GM19397 (cell line): ENCODE measurements around the gene CLIC3.
"Not testable (repeated sequence)": the region's sequence is repeated elsewhere in the genome, so short reads cannot be mapped to it uniquely, and the experiment has no call there.

Experiments used
- ATAC-seq: cut with Tn5 transposase; IDR thresholded peaks from one replicate; pipeline ENCODE4 v1.9.1; 2021; ENCODE audit warnings: mild to moderate bottlenecking, moderate library complexity; ENCODE audit not compliant: unreplicated experiment

The CLIC3 gene

DNA sequence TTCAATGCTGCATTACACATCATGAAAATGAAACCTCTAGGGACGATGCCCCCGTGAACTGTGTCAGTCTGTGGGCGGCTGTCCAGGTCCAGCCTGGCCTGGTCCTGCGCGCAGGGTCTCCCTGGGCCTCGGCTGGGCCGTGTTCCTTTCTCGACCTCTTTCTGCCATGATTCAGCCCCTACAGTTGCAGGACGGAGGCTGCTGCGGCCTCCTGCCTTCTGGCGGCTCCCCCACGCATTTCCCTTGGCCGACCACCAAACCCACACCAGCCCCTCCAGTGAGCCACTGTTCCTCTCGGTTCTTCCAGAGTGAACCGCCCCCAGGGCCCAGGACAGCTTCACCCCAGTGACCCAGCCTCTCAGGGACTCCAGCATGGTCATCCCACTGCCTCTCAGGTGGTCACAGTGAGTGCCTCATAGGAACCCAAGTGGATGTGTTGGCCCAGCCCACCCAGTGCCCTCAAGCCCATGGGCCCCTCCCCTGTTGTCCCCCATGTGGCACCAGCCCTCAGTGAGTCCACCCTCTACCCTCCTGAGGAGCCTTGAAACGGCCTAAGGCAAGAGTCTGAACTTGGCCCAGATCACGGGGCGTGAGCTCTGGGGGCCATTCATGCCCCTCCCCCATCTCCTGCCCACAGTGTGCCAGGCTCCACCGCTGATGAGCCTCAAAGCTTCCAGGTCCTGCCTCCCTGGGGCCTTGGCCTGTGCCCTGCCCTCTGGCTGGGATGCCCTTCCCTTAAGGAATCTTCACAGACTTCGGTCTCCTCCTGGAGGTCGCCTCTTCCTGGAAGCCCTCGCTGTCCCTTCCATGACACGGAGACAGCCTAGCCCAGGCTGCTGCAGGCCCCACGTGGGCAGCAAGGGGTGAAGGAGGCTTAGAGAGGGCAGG is 10.0 kb upstream of the CLIC3 start:
- ATAC-seq = no peak

DNA sequence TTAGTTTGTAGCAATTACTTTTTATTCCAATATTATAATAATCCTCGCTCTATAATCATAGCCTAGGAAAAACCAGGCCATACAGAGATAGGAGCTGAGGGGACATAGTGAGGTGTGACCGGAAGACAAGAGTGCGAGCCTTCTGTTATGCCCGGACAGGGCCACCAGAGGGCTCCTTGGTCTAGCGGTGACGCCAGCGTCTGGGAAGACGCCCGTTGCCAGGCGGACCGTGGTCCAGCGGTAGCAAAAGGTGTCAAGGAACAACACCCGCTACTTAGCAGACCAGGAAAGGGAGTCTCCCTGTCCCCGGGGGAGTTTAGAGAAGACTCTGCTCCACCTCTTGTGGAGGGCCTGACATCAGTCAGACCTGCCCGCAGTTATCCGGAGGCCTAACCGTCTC is 7.9 kb upstream of the CLIC3 start:
- ATAC-seq = not testable (repeated sequence)

DNA sequence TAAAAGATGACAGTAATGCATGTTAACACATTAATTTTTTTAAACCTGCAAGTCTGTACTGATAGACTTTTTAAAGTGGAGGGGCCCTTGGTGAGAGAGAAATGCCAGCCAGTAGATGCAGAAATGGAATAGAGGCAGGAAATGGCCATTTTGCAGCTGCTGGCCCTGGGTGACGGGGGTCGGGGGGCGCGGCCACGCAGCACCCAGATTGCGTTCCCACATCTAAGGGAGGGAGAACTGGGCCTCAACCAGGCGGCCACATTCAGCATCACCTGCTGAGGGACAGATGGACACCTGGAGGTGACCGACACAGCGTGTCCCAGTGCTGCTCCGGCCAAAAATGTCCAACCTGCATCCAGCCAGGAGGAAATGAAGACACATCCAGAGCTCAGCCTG is 6.3 kb upstream of the CLIC3 start:
- ATAC-seq = no peak

DNA sequence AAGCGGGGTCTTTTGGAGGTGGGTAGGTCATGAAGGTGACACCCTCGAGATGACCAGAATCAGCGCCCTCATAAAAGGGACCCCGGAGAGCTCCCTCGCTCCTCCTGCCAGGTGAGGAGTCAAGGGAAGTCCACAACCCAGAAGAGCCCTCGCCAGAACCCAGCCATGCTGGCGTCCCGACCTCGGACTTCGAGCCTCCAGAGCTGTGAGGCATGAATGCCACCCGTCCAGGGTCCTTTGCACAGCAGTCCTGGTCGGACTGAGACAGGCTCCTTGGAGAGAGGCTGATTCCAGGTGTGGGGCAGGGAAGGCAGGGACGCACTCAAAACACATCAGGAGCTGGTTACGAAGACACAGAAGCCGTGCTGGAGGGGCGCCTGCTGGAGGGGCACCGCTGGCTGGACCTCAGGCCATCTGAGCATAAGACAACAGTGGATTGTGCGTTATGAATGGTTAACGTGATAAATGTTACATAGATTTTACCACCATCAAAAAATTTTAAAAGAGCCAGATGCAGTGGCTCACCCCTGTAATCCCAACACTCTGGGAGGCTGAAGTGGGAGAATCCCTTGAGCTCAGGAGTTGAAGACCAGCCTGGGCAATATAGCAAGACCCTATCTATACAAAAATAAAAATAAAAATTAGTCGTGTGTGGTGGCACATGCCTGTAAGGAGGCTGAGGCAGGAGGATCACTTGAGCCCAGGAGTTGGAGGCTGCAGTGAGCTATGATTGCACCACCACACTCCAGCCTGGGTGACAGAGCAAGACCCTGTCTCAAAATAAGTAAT is 5.7 kb upstream of the CLIC3 start:
- ATAC-seq = no peak

DNA sequence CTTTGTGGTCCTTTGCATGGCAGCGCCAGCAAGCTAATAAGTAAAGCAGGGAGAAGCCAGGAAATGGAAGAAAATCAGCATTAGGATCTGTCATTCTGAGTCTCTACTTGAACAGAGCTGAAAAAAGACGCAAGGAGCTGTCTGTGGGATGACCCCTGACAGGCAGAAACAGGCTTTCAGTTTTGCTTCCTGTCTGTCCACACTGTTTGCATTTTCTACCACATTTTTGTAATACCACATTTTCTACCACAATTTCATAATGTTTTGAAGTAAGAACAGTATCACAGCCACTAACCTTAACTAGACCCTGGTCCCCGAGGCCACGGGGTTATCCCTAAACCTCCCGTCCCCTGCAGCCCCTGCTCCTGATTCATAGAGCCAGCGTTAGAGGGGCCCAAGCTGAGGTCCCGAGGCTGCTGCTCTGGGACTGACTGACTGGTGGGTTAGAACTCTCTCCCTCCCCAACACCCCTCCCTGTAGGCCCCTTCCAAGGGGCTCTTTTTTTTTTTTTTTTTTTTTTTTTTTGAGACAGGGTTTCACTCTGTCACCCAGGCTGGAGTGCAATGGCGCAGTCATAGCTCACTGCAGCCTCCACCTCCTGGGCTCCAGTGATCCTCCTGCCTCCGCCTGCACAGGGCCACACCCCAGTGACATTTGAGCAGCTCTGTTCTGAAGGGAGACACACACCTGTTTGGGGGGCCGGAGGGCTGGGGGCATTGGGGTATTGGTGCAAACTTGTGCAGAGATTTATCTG is 4.0 kb upstream of the CLIC3 start:
- ATAC-seq = peak; percentile 60

DNA sequence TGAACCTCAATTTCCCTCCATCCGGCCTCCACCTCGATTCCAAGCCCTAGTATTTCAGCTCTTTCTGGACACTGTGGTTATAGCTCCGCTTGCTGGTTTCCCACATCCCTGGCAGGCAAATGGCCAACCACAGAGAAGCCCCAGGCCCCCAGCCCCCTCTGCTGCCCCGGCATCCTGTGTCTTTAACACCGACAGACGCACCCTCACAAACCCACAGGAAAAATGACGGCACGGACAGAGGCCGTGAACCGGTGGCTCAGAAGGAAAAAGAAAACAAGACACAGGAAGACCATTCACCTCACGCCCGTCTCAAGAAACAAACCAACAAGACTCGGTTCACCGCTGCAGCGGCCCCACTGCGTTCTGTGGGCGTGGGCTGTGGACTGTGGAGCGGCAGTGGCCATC is 1.5 kb upstream of the CLIC3 start:
- no peak for ATAC-seq

DNA sequence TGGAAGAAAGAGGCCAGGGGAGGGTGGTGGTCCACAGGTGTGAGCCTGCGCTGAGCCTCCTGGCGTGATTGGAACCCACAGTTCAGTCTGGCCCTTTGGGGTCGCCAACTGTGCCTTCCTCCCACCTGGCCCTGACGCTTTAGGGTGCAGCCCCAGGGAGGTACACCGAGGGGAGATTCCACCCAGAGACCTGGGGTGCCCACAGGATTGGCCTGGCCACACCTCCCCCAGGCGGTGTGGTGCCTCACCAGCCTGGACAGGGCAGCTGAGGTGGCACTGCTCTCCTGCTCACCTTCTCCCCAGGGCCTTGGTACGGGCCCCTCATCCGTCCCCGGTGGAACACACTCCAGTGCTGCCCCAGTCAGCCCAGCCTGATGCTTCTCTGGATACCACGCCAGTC is 1.0 kb upstream of the CLIC3 start:
- no peak for ATAC-seq

DNA sequence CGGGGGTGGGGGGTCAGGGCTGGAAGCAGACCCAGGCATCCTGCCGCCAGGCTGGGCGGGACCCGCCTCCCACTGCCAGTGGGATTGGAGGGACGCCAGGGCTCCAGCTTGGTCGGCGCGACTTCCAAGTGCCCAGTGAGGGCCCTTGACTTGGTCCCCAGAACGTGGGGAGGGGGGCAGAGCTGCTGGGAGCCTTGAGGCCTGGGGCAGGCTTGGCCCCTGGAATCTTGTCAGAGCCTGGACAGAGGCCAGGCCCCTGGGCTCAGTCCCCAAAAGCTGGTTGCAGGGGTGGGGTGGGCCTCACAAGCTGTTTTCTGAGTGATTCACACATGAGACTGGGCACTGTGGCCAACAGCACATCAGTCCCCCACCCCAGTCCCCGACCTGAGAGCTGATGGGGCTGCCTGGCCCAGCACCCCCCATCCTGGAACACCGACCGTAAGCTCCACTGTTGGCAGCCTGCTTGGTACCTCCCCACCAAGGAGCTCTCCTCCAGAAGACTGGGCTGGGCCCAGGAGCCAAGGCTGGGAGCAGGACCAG is 526 bp downstream of the CLIC3 start:
- no peak for ATAC-seq

DNA sequence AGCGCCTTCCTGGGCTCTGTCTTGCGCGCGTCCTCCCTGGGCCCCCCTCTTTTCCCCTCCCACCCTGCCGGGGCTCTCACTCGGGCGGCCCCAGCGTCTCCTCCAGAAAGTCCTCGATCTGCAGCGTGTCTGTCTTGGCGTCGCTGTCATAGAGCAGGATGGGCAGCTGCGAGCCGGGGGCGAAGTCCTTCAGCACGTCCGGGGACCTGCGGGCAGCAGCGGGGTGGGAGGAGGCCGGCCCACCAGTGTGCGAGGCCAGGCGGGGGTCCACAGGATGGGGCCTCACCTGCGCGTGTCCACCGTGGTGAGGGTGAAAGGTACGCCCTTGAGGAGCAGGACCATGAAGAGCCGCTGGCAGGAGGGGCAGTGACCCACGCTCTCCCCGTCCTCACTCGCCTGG is 1.0 kb downstream of the CLIC3 start:
- ATAC-seq = no peak

DNA sequence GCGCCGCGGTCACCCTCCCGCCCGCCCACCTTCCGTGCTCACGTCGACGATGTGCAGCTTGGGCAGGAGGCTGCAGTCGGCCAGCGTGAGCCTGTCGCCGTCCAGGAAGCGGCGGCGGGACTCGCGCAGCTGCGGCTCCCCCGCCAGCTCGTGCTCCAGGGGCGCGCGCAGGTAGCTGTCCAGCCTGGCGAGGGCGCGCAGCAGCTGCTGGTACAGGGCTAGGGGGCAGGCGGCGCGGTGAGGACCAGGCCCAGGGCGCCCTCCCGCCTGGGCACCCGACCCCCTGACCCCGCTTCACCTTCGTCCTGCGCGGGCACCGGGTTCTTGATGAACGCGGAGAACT is 1.5 kb downstream of the CLIC3 start:
- ATAC-seq = no peak

DNA sequence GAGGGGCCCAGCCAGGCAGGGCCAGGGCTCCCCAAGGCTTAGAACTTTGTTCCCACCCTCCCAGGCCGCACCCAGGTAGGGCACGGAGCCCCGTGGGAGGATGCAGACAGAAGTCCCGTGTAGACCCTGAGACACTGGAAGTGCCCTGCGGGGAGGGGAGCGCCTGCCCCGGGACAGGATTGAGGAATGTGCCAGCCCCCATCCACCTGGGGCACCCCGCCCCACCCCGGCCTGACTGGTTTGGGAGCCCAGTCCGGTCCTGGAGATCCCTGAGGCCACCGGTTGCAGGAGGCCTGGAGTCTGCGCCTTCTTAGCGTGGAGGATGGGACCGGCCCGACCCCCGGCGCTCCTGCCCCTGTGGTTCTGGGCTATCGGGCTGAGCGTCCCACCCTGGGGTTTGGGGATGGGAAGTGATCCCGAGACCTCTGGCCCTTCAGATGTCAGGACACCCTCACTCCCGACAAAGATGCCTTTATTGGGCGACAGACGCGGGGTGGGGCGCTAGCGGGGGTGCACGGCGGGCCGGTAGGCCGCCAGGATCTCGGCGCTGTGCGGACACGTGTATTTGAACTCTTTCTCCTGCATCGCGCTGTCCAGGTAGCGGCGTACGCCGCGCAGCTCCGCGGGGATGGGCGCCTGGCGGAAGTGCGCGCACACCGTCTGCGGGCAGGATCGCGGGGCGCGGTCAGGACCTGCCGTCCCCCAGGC is 2.0 kb downstream of the CLIC3 start:
- no peak for ATAC-seq

DNA sequence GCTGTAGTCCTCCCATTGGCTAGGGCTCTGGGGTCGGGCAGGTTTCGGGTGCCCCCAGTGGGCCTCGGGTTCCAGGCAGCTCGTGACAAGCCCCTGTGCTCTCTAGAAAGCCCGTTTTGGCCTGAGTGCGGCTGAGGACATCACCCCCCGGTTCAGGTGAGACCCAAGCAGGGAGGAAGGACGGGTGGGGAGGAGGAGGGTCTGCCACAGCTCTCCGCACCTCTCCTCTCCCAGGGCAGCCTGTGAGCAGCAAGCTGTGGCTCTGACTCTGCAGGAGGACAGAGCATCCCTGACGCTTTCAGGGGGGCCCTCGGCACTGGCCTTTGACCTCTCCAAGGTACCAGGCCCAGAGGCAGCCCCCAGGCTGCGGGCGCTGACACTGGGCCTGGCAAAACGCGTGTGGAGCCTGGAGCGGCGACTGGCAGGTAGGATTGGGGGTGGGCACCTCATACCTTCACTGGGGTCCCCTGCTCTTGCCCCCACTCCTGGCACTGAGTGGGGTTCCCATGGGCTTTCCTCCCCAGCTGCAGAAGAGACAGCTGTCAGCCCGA is 3.5 kb downstream of the CLIC3 start:
- ATAC-seq = no peak

DNA sequence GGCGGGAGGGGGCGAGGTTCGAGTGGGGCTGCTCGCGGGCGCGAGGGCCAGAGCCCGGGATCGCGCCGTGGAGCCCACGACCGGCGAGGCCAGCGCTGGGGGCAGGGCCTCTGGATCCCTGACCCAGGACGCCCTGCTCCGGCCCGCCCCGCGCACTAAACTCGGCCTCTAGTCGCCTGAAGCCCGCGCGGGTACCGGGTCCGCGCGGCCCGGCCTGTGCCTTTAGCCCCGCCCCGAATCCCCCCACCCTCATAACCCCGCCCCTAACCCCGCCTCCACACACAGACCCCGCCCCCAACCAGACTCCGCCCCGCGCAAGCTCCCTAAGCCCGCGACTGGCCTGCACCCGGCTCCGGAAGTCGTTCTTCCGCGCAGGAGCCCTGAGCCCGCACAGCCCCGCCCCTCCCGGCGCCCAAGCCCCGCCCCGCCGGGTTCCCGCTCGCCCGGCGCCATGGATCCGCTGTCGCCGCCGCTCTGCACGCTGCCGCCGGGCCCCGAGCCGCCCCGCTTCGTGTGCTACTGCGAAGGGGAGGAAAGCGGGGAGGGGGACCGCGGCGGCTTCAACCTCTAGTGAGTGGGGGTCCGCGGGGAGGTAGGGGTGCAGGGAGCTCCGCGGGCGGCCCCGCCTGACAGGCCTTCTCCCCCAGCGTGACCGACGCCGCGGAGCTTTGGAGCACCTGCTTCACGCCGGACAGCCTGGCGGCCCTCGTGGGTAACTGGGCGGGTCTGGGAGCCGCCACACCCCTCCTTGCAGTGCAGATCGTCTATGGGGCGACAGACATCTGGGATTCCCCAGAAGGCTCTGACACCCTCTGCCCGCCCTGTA is 4.2 kb downstream of the CLIC3 start, which contains the start of gene PAXX:
TSS of gene PAXX (plus strand) at position 430 of the 826 bp plus-strand sequence. CDS start at position 452, 22 bp downstream.
- peak; percentile 83 for ATAC-seq

DNA sequence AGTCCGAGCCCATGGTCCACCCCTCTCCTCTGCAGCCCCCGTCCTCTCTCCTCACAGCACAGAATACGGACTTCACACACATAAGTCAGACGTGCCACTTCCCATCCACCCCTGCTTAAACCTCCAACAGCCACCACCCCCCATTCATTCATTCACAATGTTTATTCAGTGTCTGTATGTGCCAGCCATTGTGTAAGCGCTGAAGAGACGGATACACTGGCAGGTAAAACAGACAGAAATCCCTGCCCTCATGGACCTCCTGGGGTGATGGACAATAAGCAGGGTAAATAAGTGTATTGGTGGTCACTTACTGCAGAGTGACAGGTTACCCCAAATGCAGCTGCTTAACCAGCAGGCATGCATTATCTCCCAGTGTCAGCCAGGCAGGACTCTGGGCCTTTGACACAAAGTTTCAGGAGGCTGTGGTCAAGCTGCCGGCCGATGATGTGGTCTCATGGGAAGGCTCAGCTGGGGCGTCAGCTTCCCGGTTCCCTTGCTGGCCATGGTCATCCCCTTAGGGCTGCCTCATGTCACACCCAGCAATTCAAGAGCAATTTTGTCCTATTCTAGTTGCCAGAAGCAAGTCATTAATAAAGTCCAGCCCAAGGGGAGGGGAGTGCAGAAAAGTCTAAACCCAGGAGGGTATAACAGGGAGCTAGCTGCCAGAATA is 6.0 kb downstream of the CLIC3 start:
- no peak for ATAC-seq

DNA sequence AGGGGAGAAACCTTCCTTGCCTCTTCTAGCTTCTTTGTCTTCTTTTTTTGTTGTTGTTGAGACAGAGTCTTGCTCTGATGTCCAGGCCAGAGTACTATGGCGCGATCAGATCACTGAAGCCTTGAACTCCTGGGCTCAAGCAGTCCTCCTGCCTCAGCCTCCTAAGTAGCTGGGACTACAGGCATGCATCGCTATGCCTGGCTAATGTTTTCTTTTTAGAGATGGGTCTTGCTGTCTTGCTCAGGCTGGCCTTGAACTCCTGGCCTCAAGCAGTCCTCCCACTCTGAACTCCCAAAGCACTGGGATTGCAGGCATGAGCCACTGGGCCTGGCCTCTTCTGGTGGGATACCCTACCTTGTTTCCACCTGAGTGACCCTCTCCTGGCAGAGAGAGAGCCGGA is 7.5 kb downstream of the CLIC3 start:
- no peak for ATAC-seq

DNA sequence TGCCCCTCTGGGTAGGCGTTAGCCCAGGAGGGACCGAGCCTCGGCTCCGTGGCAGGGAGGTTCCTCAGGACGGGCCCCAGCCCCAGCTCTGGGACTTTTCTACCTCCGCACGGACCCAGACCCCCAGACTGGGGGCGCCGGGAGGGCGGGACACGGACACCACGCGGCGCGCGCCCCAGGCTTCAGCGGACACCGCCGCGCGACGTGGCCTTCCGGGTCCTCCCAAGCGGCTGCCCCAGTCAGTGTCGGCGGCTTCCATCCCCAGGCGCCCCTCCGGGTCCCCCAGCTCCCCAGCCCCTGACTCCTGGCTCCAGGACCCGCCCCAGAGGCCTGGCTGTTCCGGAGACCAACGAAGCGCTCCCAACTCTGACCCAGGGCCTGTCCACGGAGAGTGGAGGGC is 10.5 kb downstream of the CLIC3 start:
- ATAC-seq = no peak

DNA sequence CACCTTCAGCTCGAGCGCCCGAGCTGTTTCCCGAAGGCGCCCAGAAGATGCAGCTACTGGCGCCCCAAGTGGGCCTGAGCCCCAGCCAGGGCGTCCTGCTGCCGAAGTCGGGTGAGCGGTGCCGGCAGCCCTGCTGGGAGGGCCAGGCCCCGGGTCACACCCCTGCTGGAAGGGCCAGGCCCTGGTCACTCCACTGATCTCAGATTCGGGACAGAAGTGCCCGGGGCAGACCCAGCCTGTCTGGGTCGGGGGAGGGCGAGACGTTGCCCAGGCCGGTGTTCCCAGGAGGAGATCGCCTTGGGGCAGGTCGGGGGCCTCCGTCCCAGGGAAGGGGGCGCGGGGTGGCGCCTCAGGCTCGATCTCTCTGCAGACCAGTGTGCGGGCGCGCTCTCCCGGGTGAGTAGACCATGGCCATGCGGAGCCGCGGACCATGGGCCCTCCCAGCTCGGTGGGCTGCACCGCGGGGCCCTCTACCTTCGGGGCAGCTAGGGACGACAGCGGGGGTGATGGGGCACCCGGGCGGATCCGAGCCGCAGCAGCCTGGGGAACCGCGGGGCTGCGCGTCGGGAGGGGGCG is 11.3 kb downstream of the CLIC3 start:
- ATAC-seq = no peak

DNA sequence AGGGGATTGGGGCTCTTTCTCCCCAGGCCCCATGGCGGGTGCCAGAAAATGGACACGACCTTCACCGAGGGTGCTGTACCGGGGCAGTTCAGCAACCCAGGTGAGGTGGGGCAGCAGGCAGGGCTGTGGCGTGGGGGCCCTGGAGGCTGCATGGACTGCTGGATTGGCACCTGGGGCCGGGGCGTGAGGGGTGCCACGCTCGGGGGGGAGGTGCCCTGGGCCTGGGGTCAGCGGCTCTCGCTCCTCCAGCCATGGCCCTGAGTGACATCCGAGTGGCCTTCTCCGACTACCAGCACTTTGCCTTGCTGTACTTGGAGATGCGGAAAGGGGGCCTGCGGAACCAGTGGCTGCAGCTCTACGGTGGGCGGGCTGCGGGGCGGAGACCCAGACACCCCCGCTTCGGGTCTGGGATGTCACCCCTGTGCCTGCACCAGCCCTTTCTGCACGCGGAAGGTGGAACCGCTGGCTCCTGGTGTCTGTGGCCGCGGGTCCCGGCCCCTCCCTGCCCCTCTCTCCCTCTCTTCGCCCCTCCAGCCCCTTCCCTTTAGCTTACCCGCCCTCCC is 11.8 kb downstream of the CLIC3 start:
- no peak for ATAC-seq
